GM23338 (cell line): ENCODE results near the gene PPP2R2D. TPM values are rescaled to one million over a fixed set of nuclear protein-coding genes. Genes with fewer than 3 reads are reported as not detected.
"Not testable (repeated sequence)": the region's sequence is repeated elsewhere in the genome, so short reads cannot be mapped to it uniquely, and the experiment has no call there.

ENCODE experiments used
- ATAC-seq: fragments of 200-7000 bp; cut with Tn5 transposase; 3 replicates; pipeline ENCODE4 v1.9.1; 2020
- DNase-seq: peaks from one replicate; pipeline ENCODE4 v3.0.0-alpha.2; 2015; ENCODE audit warnings: low spot score
- H2AFZ ChIP-seq: fragments of 200-600 bp; sonication (generic); 2 replicates; pipeline ENCODE4 v1.8.0; 2016; ENCODE audit warnings: antibody characterized with exemption, mild to moderate bottlenecking, moderate library complexity
- H3F3A ChIP-seq: fragments of 200-600 bp; sonication (generic); replicated peaks from 2 replicates; pipeline ENCODE4 v1.8.0; 2017; ENCODE audit warnings: antibody characterized with exemption, mixed run types, low read depth
- H3K27ac ChIP-seq: fragments of 200-600 bp; sonication (generic); 2 replicates; pipeline ENCODE4 v1.6.1; 2016; ENCODE audit warnings: low read depth
- H3K27me3 ChIP-seq: fragments of 200-600 bp; sonication (generic); 2 replicates; pipeline ENCODE4 v1.8.0; 2016; ENCODE audit warnings: mild to moderate bottlenecking, mixed run types, moderate library complexity; ENCODE audit not compliant: insufficient read depth
- H3K36me3 ChIP-seq: fragments of 200-600 bp; sonication (generic); 2 replicates; pipeline ENCODE4 v1.8.0; 2016; ENCODE audit warnings: mild to moderate bottlenecking; ENCODE audit not compliant: insufficient read depth
- H3K4me1 ChIP-seq: fragments of 200-600 bp; sonication (generic); 2 replicates; pipeline ENCODE4 v1.8.0; 2016; ENCODE audit warnings: mild to moderate bottlenecking, moderate library complexity; ENCODE audit not compliant: insufficient read depth
- H3K4me2 ChIP-seq: fragments of 200-600 bp; sonication (generic); 2 replicates; pipeline ENCODE4 v1.7.1; 2017; ENCODE audit warnings: mixed run types
- H3K4me3 ChIP-seq: fragments of 200-600 bp; sonication (generic); 2 replicates; pipeline ENCODE4 v1.6.1; 2016; ENCODE audit warnings: mixed run types
- H3K79me2 ChIP-seq: fragments of 200-600 bp; sonication (generic); replicated peaks from 2 replicates; pipeline ENCODE4 v1.8.0; 2017; ENCODE audit warnings: mild to moderate bottlenecking; ENCODE audit not compliant: insufficient read depth
- H3K9me2 ChIP-seq: fragments of 200-600 bp; sonication (generic); 2 replicates; pipeline ENCODE4 v1.8.0; 2017; ENCODE audit not compliant: insufficient read depth
- H4K20me1 ChIP-seq: fragments of 200-600 bp; sonication (generic); replicated peaks from 2 replicates; pipeline ENCODE4 v1.8.0; 2017; ENCODE audit warnings: mild to moderate bottlenecking; ENCODE audit not compliant: insufficient read depth
- H3K27ac Mint-ChIP-seq: 2 replicates; pipeline ENCODE4 v1.8.0; 2020; ENCODE audit warnings: inconsistent platforms, mild to moderate bottlenecking, moderate library complexity, mixed read lengths
- H3K27me3 Mint-ChIP-seq: 3 replicates; pipeline ENCODE4 v1.8.0; 2022; ENCODE audit warnings: low read depth, mild to moderate bottlenecking, moderate library complexity, mixed read lengths, inconsistent platforms; ENCODE audit not compliant: insufficient read depth, poor library complexity
- H3K36me3 Mint-ChIP-seq: 3 replicates; pipeline ENCODE4 v1.8.0; 2021; ENCODE audit warnings: low read depth, mild to moderate bottlenecking, inconsistent platforms, moderate library complexity, mixed read lengths
- H3K4me1 Mint-ChIP-seq: 3 replicates; pipeline ENCODE4 v1.8.0; 2020; ENCODE audit warnings: mild to moderate bottlenecking, inconsistent platforms, mixed read lengths
- H3K4me3 Mint-ChIP-seq: 3 replicates; pipeline ENCODE4 v1.8.0; 2021; ENCODE audit warnings: moderate library complexity, mild to moderate bottlenecking, inconsistent platforms, mixed read lengths
- H3K9me3 Mint-ChIP-seq: 3 replicates; pipeline ENCODE4 v1.8.0; 2020; ENCODE audit warnings: moderate library complexity, mild to moderate bottlenecking, inconsistent platforms, mixed read lengths
- CREB1 ChIP-seq: fragments of 250-450 bp; sonication (Bioruptor Pico); IDR thresholded peaks from 2 replicates; pipeline ENCODE4 v1.5.0; 2020; ENCODE audit warnings: low read depth, mild to moderate bottlenecking, moderate library complexity
- CTCF ChIP-seq, 2 experiments: fragments of 200-600 bp in 1 of 2; sonication (generic) in 1 of 2; conservative IDR thresholded peaks; 2 replicates each; pipeline versions ENCODE4 v1.5.1 to v1.6.1; 2016 to 2017; ENCODE audit warnings: antibody characterized with exemption in 2 of 2, low read depth in 2 of 2, mild to moderate bottlenecking in 2 of 2, moderate library complexity in 1 of 2
- EZH2 ChIP-seq: fragments of 200-600 bp; sonication (generic); IDR thresholded peaks from one replicate; pipeline ENCODE4 v1.8.0; 2017; ENCODE audit warnings: antibody characterized with exemption, mild to moderate bottlenecking, low read depth; ENCODE audit not compliant: unreplicated experiment
- polyA plus RNA-seq: library from polyadenylated mRNA; unstranded; fragments of >200 nt; fragmentation: Nextera tagmentation; extraction: Ambion mirVana; gene quantifications from 2 replicates; pipeline ENCODE4 v1.2.1, GENCODE V29; 2016
- total RNA-seq: library from RNA; depleted of rRNA; stranded (reverse); fragments of >200 nt; shearing (Covaris generic); gene quantifications from 2 replicates; pipeline ENCODE4 v1.2.3, GENCODE V29; 2014
- TF ChIP-seq, protein P1 (sequence below): IDR thresholded peaks from 2 replicates; pipeline ENCODE4 v1.6.1; 2016; ENCODE audit warnings: antibody characterized with exemption

Gene PPP2R2D
- total and polyA plus RNA-seq, 2 experiments from 2014 or later: 28.8 to 33.7 TPM

DNA sequence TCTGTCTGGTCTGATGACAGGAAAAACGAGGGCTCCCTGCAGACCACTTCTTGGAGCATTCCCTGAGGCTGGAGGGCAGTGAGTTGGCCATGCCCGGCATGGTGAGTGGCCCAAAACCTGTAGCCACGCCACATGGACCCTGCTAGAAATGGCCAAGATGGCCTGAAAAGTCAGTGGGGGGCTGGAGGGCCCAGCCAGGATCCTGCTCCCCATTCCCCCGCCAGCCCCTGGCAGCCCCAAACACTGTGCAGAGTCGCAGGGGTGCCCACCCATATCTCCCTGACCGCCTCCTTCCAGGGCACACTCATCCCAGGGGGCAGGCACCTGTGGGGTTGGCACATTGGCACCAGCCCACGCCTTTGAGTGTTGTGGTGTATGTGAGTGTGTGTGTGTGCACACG, 18.7 kb upstream of the PPP2R2D start (continued):
- TF ChIP-seq, protein P1, sequence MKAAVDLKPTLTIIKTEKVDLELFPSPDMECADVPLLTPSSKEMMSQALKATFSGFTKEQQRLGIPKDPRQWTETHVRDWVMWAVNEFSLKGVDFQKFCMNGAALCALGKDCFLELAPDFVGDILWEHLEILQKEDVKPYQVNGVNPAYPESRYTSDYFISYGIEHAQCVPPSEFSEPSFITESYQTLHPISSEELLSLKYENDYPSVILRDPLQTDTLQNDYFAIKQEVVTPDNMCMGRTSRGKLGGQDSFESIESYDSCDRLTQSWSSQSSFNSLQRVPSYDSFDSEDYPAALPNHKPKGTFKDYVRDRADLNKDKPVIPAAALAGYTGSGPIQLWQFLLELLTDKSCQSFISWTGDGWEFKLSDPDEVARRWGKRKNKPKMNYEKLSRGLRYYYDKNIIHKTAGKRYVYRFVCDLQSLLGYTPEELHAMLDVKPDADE: no peak
- no peak for TF ChIP-seq CREB1
- TF ChIP-seq EZH2: no peak

DNA sequence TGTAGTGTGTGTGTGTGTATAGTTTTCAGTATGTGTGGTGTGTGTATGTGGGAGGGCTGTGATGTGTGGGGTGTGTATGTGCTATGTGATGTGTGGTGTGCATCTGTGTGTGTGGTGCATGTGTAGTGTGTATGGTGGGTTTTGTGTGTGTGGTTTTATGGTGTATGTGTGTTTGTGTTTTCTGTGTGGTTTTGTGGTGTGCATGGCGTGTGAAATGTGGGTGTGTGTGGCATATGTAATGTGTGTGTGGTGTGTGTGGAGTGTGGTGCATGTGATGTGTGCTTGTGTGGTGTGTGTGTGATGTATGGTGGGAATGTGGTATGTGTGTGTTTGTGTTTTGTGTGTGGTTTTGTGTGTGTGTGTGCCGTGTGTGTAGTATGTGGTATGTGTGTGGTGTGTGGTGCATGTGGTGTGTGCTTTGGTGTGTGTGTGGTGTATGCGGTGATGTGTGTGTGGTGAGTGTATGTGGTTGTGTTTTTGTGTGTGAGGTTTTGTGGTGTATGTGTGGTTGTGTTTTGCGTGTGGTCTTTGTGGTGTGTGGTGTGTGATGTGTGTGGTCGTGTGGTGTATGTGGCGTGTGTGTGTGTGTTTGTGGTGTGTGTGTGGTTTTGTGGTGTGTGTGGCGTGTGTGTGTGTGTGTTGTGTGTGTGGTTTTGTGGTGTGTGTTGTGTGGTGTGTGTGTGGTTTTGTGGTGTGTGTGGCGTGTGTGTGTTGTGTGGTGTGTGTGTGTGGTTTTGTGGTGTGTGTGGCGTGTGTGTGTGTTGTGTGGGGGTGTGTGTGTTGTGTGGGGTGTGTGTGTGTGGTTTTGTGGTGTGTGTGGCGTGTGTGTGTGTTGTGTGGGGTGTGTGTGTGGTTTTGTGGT, 18.0 kb upstream of the PPP2R2D start:
- H4K20me1 ChIP-seq: no peaks in the 10 kb centered on the region; the same call in 1 of the 2 replicates
- no peak for ATAC-seq
- no peak overlapping the region for H2AFZ ChIP-seq
- H3K27me3 ChIP-seq: no peaks in the 10 kb centered on the region
- H3K4me1 ChIP-seq: no peaks in the 10 kb centered on the region
- Mint-ChIP-seq H3K27ac (no peak overlapping the region), H3K36me3 (peaks cover 8% of the 10 kb centered on the region; the same call in 2 of the 3 replicates), H3K4me3 (no peak overlapping the region), H3K27me3 (peaks cover 10% of the 10 kb centered on the region), H3K4me1 (peaks cover 3% of the 10 kb centered on the region; the same call in 2 of the 3 replicates), H3K9me3 (peaks cover 11% of the 10 kb centered on the region)
- no peak overlapping the region for H3K4me2 ChIP-seq
- H3K27ac ChIP-seq: no peak overlapping the region
- no peaks in the 10 kb centered on the region for H3F3A ChIP-seq
- no peaks in the 10 kb centered on the region for H3K36me3 ChIP-seq
- no peaks in the 10 kb centered on the region for H3K79me2 ChIP-seq
- TF ChIP-seq CTCF (conservative IDR thresholded peaks at IDR 0.05; ENCODE audit: low read depth in 2 of 2) (no peak), CREB1 (no peak)
- DNase-seq: no peak
- H3K9me2 ChIP-seq: no peaks in the 10 kb centered on the region
- H3K4me3 ChIP-seq: no peak overlapping the region

GRCh38 chr10:131883621-131884393, 17.0 kb upstream of the PPP2R2D start:
- H3K4me3 ChIP-seq, H2AFZ ChIP-seq, H3K9me2 ChIP-seq, H3K4me2 ChIP-seq, H3K36me3 Mint-ChIP-seq, H3K36me3 ChIP-seq, H3K27ac ChIP-seq, H4K20me1 ChIP-seq, H3K27me3 Mint-ChIP-seq, DNase-seq, H3K4me1 ChIP-seq, H3K9me3 Mint-ChIP-seq, H3K27me3 ChIP-seq, ATAC-seq, H3F3A ChIP-seq, H3K4me3 Mint-ChIP-seq, H3K79me2 ChIP-seq, H3K4me1 Mint-ChIP-seq, H3K27ac Mint-ChIP-seq: not testable (repeated sequence)
